Astrocyte (in vitro differentiated cells and primary cell): ENCODE data around the gene AKAP1. TPM values are rescaled to one million over a fixed set of nuclear protein-coding genes. Genes with fewer than 3 reads are reported as not detected.

Experiments
- DNase-seq: peaks from one replicate; pipeline ENCODE4 v3.0.0-alpha.2; 2010; ENCODE audit warnings: low read depth
- FAIRE-seq: peaks from 2 replicates; lab custom pipeline; 2011; peaks lifted over from hg19 to GRCh38; lab: Jason Lieb, UNC
- H2AFZ ChIP-seq: 2 replicates; pipeline ENCODE4 v1.6.0; 2012; ENCODE audit warnings: low read depth, low read length, inconsistent platforms
- H3K27ac ChIP-seq: 2 replicates; pipeline ENCODE4 v1.5.1; 2011; ENCODE audit warnings: low read depth, low read length, inconsistent platforms
- H3K27me3 ChIP-seq: 2 replicates; pipeline ENCODE4 v1.6.0; 2011; ENCODE audit warnings: low read length, inconsistent platforms; ENCODE audit not compliant: insufficient read depth
- H3K36me3 ChIP-seq: 2 replicates; pipeline ENCODE4 v1.5.1; 2011; ENCODE audit warnings: low read length, inconsistent platforms; ENCODE audit not compliant: insufficient read depth
- H3K4me1 ChIP-seq: 2 replicates; pipeline ENCODE4 v1.5.1; 2011; ENCODE audit warnings: low read length, inconsistent platforms; ENCODE audit not compliant: insufficient read depth
- H3K4me2 ChIP-seq: 2 replicates; pipeline ENCODE4 v1.6.0; 2012; ENCODE audit warnings: low read length, inconsistent platforms
- H3K4me3 ChIP-seq: 2 replicates; pipeline ENCODE4 v1.5.1; 2011; ENCODE audit warnings: low read depth, mild to moderate bottlenecking, low read length, inconsistent platforms; ENCODE audit not compliant: insufficient read depth
- H3K79me2 ChIP-seq: 2 replicates; pipeline ENCODE4 v1.6.0; 2012; ENCODE audit warnings: mild to moderate bottlenecking, low read length, inconsistent platforms; ENCODE audit not compliant: insufficient read depth
- H3K9ac ChIP-seq: 2 replicates; pipeline ENCODE4 v1.6.0; 2012; ENCODE audit warnings: mild to moderate bottlenecking, low read length, inconsistent platforms
- H3K9me3 ChIP-seq: 2 replicates; pipeline ENCODE4 v1.5.1; 2012; ENCODE audit warnings: low read depth, mild to moderate bottlenecking, low read length, inconsistent platforms; ENCODE audit not compliant: insufficient read depth
- H4K20me1 ChIP-seq: 2 replicates; pipeline ENCODE4 v1.6.0; 2012; ENCODE audit warnings: low read length, inconsistent platforms; ENCODE audit not compliant: insufficient read depth
- H3K27ac Mint-ChIP-seq: one replicate; pipeline ENCODE4 v1.8.0; 2021; ENCODE audit warnings: mild to moderate bottlenecking, mixed read lengths; ENCODE audit not compliant: unreplicated experiment
- H3K27me3 Mint-ChIP-seq: one replicate; pipeline ENCODE4 v1.8.0; 2021; ENCODE audit warnings: low read depth, mixed read lengths; ENCODE audit not compliant: unreplicated experiment
- H3K36me3 Mint-ChIP-seq: one replicate; pipeline ENCODE4 v1.8.0; 2021; ENCODE audit warnings: low read depth, mixed read lengths; ENCODE audit not compliant: unreplicated experiment
- H3K4me1 Mint-ChIP-seq: one replicate; pipeline ENCODE4 v1.8.0; 2021; ENCODE audit warnings: low read depth, mixed read lengths; ENCODE audit not compliant: unreplicated experiment
- H3K4me3 Mint-ChIP-seq: one replicate; pipeline ENCODE4 v1.8.0; 2021; ENCODE audit warnings: mild to moderate bottlenecking, moderate library complexity, mixed read lengths; ENCODE audit not compliant: unreplicated experiment
- H3K9me3 Mint-ChIP-seq: one replicate; pipeline ENCODE4 v1.8.0; 2021; ENCODE audit warnings: mild to moderate bottlenecking, mixed read lengths; ENCODE audit not compliant: unreplicated experiment
- EZH2 ChIP-seq: IDR thresholded peaks from 2 replicates; pipeline ENCODE4 v1.6.1; 2012; ENCODE audit warnings: mild to moderate bottlenecking, low read length, inconsistent platforms; ENCODE audit not compliant: insufficient read depth
- total RNA-seq: library from RNA; stranded (reverse); gene quantifications from 2 replicates; pipeline ENCODE4 v1.2.1, GENCODE V29; 2021
- TF ChIP-seq, protein P1 (sequence below): IDR thresholded peaks from 2 replicates; pipeline ENCODE4 v1.5.1; 2011; ENCODE audit warnings: low read depth, mild to moderate bottlenecking, inconsistent platforms, low read length, moderate library complexity; ENCODE audit not compliant: insufficient read depth

Gene AKAP1
- total RNA-seq, 1 donor from 2014 or later = 12.5 TPM

GRCh38 chr17:57044976-57045867 lies 39.8 kb upstream of the AKAP1 start:
- Mint-ChIP-seq H3K27me3 (peaks cover 6% of the 10 kb centered on the region), H3K36me3 (no peaks in the 10 kb centered on the region), H3K4me3 (no peak overlapping the region), H3K9me3 (peaks cover 4% of the 10 kb centered on the region), H3K27ac (no peak overlapping the region), H3K4me1 (no peaks in the 10 kb centered on the region)
- DNase-seq (no peak), FAIRE-seq (no peak)
- H3K36me3 ChIP-seq = no peaks in the 10 kb centered on the region
- peak overlapping the region; percentile 71 for H3K4me2 ChIP-seq
- H3K4me1 ChIP-seq = peaks cover 8% of the 10 kb centered on the region
- no peaks in the 10 kb centered on the region for H3K9me3 ChIP-seq
- H3K27ac ChIP-seq = no peak overlapping the region
- H4K20me1 ChIP-seq = no peaks in the 10 kb centered on the region
- H3K79me2 ChIP-seq = no peaks in the 10 kb centered on the region
- TF ChIP-seq, protein P1, sequence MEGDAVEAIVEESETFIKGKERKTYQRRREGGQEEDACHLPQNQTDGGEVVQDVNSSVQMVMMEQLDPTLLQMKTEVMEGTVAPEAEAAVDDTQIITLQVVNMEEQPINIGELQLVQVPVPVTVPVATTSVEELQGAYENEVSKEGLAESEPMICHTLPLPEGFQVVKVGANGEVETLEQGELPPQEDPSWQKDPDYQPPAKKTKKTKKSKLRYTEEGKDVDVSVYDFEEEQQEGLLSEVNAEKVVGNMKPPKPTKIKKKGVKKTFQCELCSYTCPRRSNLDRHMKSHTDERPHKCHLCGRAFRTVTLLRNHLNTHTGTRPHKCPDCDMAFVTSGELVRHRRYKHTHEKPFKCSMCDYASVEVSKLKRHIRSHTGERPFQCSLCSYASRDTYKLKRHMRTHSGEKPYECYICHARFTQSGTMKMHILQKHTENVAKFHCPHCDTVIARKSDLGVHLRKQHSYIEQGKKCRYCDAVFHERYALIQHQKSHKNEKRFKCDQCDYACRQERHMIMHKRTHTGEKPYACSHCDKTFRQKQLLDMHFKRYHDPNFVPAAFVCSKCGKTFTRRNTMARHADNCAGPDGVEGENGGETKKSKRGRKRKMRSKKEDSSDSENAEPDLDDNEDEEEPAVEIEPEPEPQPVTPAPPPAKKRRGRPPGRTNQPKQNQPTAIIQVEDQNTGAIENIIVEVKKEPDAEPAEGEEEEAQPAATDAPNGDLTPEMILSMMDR = no peak
- TF ChIP-seq EZH2 = peak; percentile 86
- no peak overlapping the region for H3K9ac ChIP-seq
- no peak overlapping the region for H3K4me3 ChIP-seq
- peak overlapping the region; percentile 51 for H2AFZ ChIP-seq
- peaks cover 39% of the 10 kb centered on the region for H3K27me3 ChIP-seq

DNA sequence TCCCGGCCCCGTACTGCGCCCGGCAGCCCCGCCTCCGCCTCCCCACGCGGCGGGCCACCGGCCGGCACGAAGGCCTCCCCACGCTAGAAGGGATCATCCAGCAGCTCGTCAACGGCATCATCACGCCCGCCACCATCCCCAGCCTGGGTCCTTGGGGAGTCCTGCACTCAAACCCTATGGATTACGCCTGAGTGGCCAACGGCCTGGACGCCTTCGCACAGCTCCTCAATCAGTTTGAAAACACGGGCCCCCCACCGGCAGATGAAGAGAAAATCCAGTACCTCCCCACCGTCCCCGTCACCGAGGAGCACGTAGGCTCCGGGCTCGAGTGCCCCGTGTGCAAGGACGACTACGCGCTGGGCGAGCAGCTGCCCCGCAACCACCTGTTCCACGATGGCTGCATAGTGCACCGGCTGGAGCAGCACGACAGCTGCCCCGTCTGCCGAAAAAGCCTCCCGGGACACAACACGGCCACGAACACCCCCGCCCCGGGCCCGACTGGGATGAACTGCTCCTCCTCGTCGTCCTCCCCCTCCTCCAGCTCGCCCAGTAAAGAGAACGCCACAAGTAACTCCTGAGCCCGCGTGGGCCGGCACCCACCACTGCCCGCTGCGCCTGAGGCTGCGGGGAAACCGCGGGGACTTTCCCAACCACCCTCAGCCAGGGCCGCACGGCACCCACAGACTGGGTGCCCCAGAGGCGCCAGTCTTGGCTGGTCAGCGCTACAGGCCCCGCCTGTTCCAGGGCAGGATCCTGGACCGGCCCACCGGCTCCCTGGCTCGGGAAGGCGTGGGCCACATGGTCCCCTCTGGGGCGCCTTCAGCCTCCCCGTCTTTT lies 39.0 kb upstream of the AKAP1 start:
- no peaks in the 10 kb centered on the region for H3K4me1 Mint-ChIP-seq
- peak; percentile 66 for TF ChIP-seq EZH2
- TF ChIP-seq, protein P1 = no peak
- H3K27me3 Mint-ChIP-seq = peaks cover 6% of the 10 kb centered on the region
- no peaks in the 10 kb centered on the region for H3K36me3 ChIP-seq
- H3K4me3 Mint-ChIP-seq = no peak overlapping the region
- no peak overlapping the region for H3K27ac ChIP-seq
- H3K4me2 ChIP-seq = peak overlapping the region; percentile 71
- H3K9ac ChIP-seq = no peak overlapping the region
- DNase-seq (no peak), FAIRE-seq (no peak)
- no peaks in the 10 kb centered on the region for H3K9me3 ChIP-seq
- H3K79me2 ChIP-seq = no peaks in the 10 kb centered on the region
- peaks cover 34% of the 10 kb centered on the region for H3K27me3 ChIP-seq
- peaks cover 4% of the 10 kb centered on the region for H3K9me3 Mint-ChIP-seq
- no peak overlapping the region for H3K27ac Mint-ChIP-seq
- H3K4me3 ChIP-seq = no peak overlapping the region
- peaks cover 8% of the 10 kb centered on the region for H3K4me1 ChIP-seq
- peak overlapping the region; percentile 51 for H2AFZ ChIP-seq
- no peaks in the 10 kb centered on the region for H3K36me3 Mint-ChIP-seq
- H4K20me1 ChIP-seq = no peaks in the 10 kb centered on the region
